ENCODE data around the gene PRPF31.

Gene PRPF31

DNA sequence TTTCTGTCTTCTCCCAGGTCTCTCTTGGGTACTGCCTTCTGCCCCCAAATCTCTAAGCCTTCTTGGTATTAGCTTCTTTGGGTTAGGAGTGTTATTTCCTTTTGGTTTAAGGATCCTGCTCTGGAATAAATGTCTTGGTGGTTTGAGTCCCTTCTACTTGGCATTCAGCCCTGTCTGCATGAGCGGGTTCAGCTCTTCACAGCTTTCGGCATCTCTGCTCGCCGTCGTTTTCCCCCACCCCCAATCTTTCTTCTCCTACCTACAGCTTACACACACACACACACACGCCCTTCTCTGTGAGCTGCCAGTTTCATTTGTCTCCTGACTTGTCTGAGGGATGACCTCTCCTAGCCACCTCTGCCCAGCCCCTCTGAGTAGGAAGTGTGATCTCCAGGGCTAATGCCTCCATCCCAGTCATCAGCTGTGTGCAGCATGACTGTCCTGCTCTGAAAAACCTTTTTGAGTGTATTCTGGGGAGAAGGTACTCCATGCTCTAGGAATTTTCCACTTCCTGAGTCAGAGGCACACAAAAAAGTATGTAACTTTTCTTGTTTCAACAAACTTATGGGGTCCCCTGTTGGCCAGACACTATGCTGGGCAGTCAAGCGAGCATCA lies 26.7 kb downstream of the PRPF31 start:
- DNase-seq (ENCODE audit: low read depth): no peak
- no peak overlapping the region for H3K4me3 ChIP-seq (ENCODE audit: low read depth, low read length)
- TF ChIP-seq, protein P1, sequence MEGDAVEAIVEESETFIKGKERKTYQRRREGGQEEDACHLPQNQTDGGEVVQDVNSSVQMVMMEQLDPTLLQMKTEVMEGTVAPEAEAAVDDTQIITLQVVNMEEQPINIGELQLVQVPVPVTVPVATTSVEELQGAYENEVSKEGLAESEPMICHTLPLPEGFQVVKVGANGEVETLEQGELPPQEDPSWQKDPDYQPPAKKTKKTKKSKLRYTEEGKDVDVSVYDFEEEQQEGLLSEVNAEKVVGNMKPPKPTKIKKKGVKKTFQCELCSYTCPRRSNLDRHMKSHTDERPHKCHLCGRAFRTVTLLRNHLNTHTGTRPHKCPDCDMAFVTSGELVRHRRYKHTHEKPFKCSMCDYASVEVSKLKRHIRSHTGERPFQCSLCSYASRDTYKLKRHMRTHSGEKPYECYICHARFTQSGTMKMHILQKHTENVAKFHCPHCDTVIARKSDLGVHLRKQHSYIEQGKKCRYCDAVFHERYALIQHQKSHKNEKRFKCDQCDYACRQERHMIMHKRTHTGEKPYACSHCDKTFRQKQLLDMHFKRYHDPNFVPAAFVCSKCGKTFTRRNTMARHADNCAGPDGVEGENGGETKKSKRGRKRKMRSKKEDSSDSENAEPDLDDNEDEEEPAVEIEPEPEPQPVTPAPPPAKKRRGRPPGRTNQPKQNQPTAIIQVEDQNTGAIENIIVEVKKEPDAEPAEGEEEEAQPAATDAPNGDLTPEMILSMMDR (IDR thresholded peaks at IDR 0.05; ENCODE audit: low read depth, low read length): no peak
- no peak for TF ChIP-seq MYC (IDR thresholded peaks at IDR 0.05; ENCODE audit: low read depth, low read length)
- no peak for TF ChIP-seq POLR2A (IDR thresholded peaks at IDR 0.05; ENCODE audit: extremely low read depth, insufficient read length)
- TF ChIP-seq, protein P2, sequence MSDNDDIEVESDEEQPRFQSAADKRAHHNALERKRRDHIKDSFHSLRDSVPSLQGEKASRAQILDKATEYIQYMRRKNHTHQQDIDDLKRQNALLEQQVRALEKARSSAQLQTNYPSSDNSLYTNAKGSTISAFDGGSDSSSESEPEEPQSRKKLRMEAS (IDR thresholded peaks at IDR 0.05; ENCODE audit: low read depth, low read length): no peak

DNA sequence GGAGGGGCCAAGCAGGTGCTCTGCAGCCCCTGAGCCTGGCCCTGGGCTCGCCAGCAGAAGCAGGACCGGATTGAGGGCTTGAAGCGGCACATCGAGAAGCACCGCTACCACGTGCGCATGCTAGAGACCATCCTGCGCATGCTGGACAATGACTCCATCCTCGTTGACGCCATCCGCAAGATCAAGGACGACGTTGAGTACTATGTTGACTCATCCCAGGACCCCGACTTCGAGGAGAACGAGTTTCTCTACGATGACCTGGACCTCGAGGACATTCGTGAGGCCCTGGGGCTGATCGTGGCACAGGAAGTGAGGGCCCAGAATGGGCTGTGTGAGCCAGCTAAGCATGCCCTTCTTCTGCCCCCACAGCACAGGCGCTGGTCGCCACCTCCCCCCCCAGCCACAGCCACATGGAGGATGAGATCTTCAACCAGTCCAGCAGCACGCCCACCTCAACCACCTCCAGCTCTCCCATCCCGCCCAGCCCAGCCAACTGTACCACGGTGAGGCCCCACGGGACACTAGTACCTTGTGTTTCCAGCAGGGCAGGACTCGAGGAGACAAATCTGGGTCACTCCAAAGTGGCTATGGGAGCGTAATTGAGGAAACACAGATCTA lies 30.1 kb downstream of the PRPF31 start:
- H3K4me3 ChIP-seq (ENCODE audit: low read depth, low read length): no peak overlapping the region
- DNase-seq (ENCODE audit: low read depth): no peak
- TF ChIP-seq, protein P1 (IDR thresholded peaks at IDR 0.05; ENCODE audit: low read depth, low read length): no peak
- no peak for TF ChIP-seq MYC (IDR thresholded peaks at IDR 0.05; ENCODE audit: low read depth, low read length)
- TF ChIP-seq POLR2A (IDR thresholded peaks at IDR 0.05; ENCODE audit: extremely low read depth, insufficient read length): no peak
- TF ChIP-seq, protein P2 (IDR thresholded peaks at IDR 0.05; ENCODE audit: low read depth, low read length): no peak

DNA sequence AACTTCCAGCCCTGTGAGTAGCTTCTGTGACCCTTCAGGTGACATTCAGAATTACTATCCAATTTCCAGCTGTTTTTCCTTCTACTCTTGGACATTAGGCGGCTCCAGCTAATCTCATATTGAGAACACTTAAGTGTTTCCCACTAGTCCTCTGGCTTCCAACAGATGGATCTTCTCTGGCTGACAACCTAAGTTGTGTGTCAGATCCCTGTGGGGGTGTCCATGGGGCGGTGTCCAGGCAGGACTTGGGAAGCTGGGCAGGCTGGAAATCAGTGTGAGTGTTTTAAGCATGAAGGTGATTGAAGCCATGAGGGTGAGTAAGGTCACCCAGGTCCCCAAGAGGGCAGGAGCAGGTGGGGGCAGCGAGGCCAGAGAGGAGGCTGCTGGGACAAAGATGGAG lies 32.1 kb downstream of the PRPF31 start:
- no peak for TF ChIP-seq POLR2A (IDR thresholded peaks at IDR 0.05; ENCODE audit: extremely low read depth, insufficient read length)
- no peak for TF ChIP-seq MYC (IDR thresholded peaks at IDR 0.05; ENCODE audit: low read depth, low read length)
- TF ChIP-seq, protein P1 (IDR thresholded peaks at IDR 0.05; ENCODE audit: low read depth, low read length): no peak
- TF ChIP-seq, protein P2 (IDR thresholded peaks at IDR 0.05; ENCODE audit: low read depth, low read length): no peak
- no peak for DNase-seq (ENCODE audit: low read depth)
- no peak overlapping the region for H3K4me3 ChIP-seq (ENCODE audit: low read depth, low read length)

DNA sequence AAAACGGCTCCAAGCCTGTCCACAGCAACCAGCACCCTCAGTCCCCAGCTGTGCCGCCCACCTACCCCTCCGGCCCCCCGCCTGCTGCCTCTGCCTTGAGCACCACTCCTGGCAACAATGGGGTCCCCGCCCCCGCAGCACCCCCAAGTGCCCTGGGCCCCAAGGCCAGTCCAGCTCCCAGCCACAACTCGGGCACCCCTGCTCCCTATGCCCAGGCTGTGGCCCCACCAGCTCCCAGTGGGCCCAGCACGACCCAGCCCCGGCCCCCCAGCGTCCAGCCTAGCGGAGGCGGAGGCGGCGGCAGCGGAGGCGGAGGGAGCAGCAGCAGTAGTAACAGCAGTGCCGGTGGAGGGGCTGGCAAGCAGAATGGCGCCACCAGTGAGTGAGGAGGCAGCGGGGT lies 32.6 kb downstream of the PRPF31 start:
- no peak overlapping the region for H3K4me3 ChIP-seq (ENCODE audit: low read depth, low read length)
- TF ChIP-seq MYC (IDR thresholded peaks at IDR 0.05; ENCODE audit: low read depth, low read length): no peak
- no peak for TF ChIP-seq POLR2A (IDR thresholded peaks at IDR 0.05; ENCODE audit: extremely low read depth, insufficient read length)
- TF ChIP-seq, protein P2 (IDR thresholded peaks at IDR 0.05; ENCODE audit: low read depth, low read length): no peak
- TF ChIP-seq, protein P1 (IDR thresholded peaks at IDR 0.05; ENCODE audit: low read depth, low read length): no peak

DNA sequence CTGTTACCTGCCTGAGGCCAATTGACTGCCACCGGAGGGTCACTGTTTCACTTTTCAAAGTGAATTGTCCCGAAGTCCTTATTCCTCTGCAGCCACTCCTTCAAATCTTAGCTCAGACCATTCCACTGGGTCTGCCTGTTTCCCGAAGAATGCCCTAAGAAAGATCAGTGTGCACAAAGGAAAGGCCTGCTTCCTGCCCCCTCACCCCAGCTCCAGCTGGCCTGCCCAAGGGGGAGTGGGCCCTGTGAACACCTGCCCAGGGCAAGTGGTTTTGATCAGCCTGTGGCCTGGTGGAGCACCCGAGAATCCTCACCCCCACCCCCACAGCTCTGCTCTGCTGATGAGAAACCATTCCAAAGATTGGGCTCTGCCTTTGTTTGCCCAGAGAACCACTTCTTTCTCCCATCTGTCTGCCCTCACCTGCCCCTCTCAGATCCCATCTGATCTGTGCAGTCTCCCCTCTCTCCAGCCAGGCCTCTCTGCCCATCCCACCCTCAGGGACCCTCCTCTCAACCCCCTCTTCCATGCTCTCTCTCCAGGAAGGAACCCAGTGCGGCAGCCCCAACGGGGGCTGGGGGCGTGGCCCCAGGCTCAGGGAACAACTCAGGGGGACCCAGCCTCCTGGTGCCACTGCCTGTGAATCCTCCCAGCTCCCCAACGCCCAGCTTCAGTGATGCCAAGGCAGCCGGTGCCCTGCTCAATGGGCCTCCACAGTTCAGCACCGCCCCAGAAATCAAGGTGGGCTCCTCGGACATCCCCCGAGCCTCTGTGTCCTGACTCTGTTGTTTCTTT lies 33.7 kb downstream of the PRPF31 start:
- no peak for DNase-seq (ENCODE audit: low read depth)
- no peak for TF ChIP-seq POLR2A (IDR thresholded peaks at IDR 0.05; ENCODE audit: extremely low read depth, insufficient read length)
- H3K4me3 ChIP-seq (ENCODE audit: low read depth, low read length): no peak overlapping the region

More for the DNA sequence above, 32.6 kb downstream of the PRPF31 start:
- no peak for DNase-seq (ENCODE audit: low read depth)

Data from NB4 (cell line).